NOMO-1 treated with DMSO at 0.1 percent for 48 hours (cell line): Measurements from ENCODE around the gene CABP2.
"Not testable (repeated sequence)": the region's sequence is repeated elsewhere in the genome, so short reads cannot be mapped to it uniquely, and the experiment has no call there.

Source experiments
- DNase-seq: peaks from one replicate; lab custom pipeline; 2025; ENCODE audit not compliant: unreplicated experiment; lab: John Stamatoyannopoulos, UW

The CABP2 gene

GRCh38 chr11:67539550-67539949, 16.3 kb upstream of the CABP2 start:
- no peak for DNase-seq

DNA sequence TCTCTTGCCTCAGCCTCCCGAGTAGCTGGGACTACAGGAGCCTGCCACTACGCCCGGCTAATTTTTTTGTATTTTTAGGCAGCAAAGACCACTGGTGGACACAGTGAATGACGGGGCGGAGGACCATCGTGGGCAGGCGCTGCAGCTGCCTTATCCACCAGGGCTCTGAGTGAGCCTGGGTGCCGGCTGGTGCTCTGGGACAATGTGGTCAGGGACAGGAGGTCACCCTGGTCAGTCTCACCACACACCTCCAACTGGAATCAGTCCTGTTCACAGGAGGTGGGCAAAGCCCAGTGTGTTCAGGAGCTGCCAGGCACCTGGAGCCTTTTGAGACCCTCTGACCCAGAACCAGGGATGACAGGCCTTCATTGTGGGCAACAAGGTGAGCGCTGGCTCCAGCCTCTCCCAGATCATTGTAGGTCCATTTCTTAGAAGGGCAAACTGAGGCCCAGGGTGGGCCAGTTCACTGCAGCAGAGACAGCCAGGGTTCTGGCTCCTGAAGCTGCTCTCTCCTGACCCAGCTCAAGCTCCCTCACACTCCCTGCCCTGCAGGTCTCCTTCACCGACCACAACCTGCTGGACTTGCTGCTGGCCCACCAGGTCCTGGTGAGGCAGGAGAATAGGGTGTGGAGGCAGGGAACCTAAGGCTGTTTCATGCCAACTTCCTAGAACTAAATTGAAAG, 15.7 kb upstream of the CABP2 start:
- DNase-seq: no peak

DNA sequence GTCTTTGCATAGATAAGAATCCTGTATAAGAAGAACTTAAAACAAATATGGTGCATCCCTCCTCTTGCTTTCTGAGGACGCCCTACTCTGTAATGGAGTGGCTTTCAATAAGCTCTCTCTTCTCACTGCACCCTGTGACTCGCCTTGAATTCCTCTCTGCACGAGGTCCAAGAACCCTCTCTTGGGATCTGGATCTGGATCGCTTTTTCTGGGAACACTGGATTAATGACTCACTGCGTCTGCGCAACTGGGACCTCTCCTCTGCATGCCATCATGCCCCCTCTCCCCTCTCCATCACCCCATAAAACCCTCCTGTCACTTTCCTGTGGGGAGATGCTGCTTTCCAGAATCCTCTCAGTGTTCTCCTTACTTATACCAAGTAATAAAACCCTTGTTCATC, 15.1 kb upstream of the CABP2 start:
- no peak for DNase-seq

- no peak for DNase-seq
Measured at GRCh38 chr11:67535561-67535960, 12.3 kb upstream of the CABP2 start.

GRCh38 chr11:67534070-67534679, 10.9 kb upstream of the CABP2 start:
- DNase-seq: no peak

DNA sequence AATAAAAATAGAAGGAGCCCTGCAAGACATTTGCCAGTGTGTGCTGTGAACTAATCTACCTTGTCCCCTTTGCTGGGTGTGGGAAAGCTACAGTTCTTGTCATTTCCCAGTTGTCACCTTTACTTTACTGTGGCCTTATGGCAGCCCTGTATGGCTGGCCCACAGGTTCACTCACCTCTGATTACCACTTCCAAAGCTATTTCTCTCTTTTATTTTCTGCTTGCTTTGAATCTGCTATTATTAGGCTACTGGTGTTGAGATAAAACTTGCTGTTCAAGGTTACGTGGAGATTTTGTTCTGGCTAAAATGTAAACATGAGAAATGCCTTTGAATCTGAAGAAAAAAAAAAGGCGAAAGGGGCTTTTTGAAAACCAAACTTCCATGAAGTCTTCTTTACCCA, 9.6 kb upstream of the CABP2 start:
- DNase-seq: no peak

GRCh38 chr11:67530282-67530592, 7.0 kb upstream of the CABP2 start:
- no peak for DNase-seq

GRCh38 chr11:67528376-67528775, 5.1 kb upstream of the CABP2 start:
- DNase-seq: no peak

GRCh38 chr11:67525275-67525976, 2.2 kb upstream of the CABP2 start:
- no peak for DNase-seq

GRCh38 chr11:67524480-67524808, 1.2 kb upstream of the CABP2 start:
- no peak for DNase-seq

DNA sequence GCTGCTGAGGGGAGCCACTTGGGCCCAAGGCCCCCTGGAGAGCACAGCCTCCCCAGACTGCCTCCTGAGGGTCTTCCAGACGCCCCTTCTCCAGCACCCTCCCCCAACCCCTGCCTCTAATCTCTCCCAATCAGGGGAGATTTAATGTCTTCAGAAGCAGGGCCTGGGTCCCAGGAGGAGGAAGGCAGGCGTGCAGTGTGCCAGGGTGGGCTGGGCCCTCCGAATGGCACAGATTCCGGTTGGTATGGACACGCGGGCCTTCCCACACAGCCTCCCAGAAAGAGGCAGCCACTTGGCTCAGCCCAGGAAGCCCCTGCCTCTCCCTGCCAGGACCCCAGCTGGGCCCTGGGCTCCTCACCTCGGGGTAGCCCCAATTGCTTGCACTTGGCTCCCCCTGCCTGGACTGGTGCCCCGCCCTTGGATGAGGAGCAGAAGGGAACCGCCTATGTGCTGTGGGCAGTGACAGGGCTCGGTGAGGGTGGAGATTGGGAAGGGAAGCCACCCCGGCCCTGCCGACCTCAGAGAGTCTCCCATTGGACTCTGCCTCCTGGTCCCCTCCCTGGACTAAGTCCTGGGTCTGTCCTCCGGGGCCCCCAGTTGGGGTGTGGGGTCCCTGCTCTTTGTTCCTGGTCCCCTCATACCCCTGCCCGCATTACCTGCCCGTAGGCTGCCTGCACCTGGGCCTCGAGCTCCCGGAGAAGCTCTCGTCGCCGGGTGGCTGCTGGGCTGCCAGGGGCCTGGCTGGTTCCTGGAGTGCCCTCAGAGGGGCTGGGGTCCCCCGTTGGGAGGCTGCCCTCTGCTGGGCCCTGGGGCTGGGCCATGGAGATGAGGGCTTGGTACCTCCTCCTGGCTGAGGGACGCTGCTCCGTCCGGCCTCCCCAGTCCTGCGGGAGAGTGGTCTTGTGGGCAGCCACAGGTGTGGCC, 572 bp upstream of the CABP2 start:
- DNase-seq: no peak

DNA sequence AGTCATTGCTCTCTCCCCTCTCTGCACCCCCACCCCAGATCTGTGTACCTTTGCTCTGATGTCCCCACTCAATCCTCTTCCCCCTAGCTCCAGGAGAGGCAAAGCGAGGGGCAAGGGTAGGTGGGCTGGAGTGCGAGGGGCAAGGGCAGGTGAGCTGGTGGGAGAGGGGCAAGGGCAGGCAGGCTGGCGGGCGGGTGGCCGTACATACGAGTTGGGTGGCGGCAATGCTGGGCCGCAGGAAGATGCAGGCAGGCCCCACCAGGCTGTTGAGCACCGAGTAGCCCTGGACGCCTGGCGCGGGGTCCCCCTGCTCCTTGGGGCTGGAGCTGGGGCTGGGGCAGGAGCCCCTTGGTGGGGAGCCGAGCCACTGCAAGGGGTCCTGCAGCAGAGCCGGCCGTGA, 908 bp downstream of the CABP2 start:
- no peak for DNase-seq

- no peak for DNase-seq
Measured at GRCh38 chr11:67521924-67522323, 1.3 kb downstream of the CABP2 start.

- no peak for DNase-seq
Measured at GRCh38 chr11:67520856-67521824, 2.1 kb downstream of the CABP2 start.

DNA sequence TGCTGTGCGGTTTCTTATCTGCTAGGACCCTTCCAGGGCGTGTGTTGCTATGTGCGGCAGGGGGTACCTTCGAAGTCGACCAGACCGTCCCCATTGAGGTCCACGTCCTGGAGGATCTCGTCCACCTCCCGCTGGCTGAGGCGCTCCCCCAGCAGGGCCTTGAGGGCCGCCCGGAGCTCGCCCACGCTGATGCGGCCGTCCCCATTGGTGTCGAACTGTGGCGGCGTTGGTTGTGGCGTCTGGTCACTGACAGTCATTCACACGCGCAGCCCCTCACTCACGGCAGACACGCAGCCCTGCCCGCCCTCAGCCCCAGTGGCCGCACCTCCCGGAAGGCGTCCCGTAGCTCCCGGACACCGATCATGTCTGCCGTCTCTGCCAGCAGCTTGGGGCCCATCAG, 3.5 kb downstream of the CABP2 start:
- DNase-seq: no peak

GRCh38 chr11:67517784-67518552, 5.3 kb downstream of the CABP2 start:
- DNase-seq: no peak

DNA sequence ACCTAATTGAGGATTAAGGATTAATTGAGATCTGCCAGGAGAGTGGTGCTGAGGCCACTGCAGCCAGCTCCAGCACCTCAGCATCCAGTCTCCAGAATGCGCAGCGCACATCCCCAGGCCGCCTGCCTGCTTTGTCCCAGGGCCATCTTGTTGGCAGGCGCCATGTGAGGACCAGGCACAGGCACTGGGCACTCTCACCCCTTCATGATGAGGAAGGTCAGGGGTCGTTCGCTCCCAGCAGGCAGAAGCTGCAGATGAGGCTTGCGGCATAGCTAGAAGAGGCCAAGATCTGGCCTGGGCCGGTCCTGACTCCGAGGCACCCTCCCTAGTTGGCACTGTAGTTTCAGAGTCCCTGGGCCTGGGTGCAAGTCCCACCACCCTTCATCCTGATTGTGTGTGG, 6.4 kb downstream of the CABP2 start:
- no peak for DNase-seq

- no peak for DNase-seq
Measured at GRCh38 chr11:67514116-67514515, 9.1 kb downstream of the CABP2 start.

- DNase-seq: not testable (repeated sequence)
Measured at GRCh38 chr11:67511558-67511957, 11.7 kb downstream of the CABP2 start.

DNA sequence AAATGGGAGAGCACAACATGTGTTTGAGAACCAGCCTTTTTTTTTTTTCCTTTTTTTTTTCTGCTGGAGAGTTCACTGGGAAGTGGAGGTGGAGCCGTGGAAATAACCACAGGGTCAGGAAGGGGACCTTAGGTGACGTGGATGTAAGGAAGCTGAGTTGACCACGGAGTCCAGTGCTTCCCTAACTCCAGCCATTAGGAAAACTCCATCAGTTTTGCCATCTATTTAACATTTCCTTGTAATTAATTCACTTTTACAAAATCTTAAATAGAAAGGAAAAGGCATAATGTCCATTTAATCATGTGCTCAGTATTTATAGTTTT, 13.3 kb downstream of the CABP2 start:
- no peak for DNase-seq
